Measurements from ENCODE around the gene TBX2. TPM values are rescaled to one million over a fixed set of nuclear protein-coding genes. Genes with fewer than 3 reads are reported as not detected.

The TBX2 gene
- total and polyA plus RNA-seq, 10 of the 15 experiments (the other 5 are each of a cell fraction or from before 2014, with no cell fraction given): 0.13 TPM; not detected in 9

DNA sequence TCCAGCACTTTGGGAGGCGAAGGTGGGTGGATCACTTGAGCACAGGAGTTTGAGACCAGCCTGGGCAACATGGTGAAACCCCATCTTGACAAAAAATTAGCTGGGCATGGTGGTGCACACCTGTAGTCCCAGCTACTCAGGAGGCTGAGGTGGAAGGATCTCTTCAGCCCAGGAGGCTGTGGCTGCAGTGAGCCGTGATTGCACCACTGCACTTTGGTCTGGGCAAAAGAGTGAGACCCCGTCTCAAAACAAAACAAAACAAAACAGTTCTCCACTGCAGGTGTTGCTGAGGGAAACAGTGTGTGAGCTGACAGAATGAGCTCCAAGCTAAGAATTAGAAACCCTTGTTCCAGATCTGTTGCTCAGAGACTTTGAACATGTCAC lies 35.2 kb upstream of the TBX2 start (continued):
- TF ChIP-seq EED (IDR thresholded peaks at IDR 0.05; ENCODE audit: low read depth): no peak
- no peak for TF ChIP-seq POLR2A (IDR thresholded peaks at IDR 0.05; ENCODE audit: low read depth, low read length)

DNA sequence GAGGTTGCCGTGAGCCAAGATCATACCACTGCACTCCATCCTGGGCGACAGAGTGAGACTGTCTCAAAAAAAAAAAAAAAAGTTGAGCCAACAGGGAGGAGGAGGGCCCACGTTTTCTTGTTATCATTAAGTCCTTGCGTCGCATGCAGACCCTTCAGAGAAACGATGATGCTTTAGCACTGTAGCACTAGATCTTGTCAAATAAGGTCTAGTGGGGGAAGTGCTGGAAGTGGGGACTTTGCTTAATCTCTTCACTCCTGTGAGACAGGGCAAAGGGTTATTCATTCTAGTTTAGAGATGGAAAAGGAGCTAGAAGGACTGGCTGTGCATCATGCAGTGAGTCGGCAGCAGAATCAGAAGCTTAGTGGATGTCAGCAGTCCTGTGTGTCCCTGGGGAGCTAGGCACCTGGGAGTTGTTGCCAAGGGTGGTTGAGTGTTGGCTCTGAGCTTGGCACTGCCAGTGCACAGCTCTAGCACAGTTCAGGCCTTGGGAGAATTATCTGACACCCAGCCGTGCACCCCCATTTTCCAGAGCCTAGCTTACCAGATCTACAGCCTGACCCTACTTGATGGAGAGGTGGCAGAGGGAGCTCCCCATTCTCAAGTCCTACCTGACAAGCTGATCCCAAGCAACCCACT lies 33.4 kb upstream of the TBX2 start:
- ChIA-PET SMC1A (ENCODE audit: uncharacterized antibody, unreplicated experiment) (no interaction called here), CTCF (interaction anchor here (0.7 to 0.9 kb wide), 2 partner anchors 24 to 677 kb away, joined by 3 to 4 read pairs; no protein-coding TSS in a partner anchor), RAD21 (ENCODE audit: unreplicated experiment) (no interaction called here), POLR2A (no interaction called here)
- Histone ChIP-seq H3K79me2 (ENCODE audit: control insufficient read depth, insufficient read depth, low read length) (no peaks in the 10 kb centered on the region), H4K20me1 (ENCODE audit: control insufficient read depth, insufficient read depth) (no peaks in the 10 kb centered on the region), H3K4me3 (no peak overlapping the region), H2AFZ (ENCODE audit: control insufficient read depth, low read depth, low read length) (no peak overlapping the region), H3K9ac (ENCODE audit: control insufficient read depth, insufficient read depth, low read length) (no peak overlapping the region), H3K36me3 (ENCODE audit: control insufficient read depth in 2 of 2, insufficient read depth in 2 of 2, low read length in 1 of 2) (no peaks in the 10 kb centered on the region), H3K27me3 (replicated peaks in 1 of 2; ENCODE audit: control insufficient read depth in 2 of 2, insufficient read depth in 2 of 2, low read length in 1 of 2) (no peaks in the 10 kb centered on the region), H3K4me1 (ENCODE audit: control insufficient read depth, insufficient read depth, low read length) (no peaks in the 10 kb centered on the region), H3K4me2 (ENCODE audit: control insufficient read depth, insufficient read depth) (no peak overlapping the region), H3K27ac (ENCODE audit: control insufficient read depth, insufficient read depth) (no peak overlapping the region), H3K9me3 (replicated peaks; ENCODE audit: control insufficient read depth, insufficient read depth, low read length) (no peaks in the 10 kb centered on the region)
- no peak for DNase-seq (ENCODE audit: low read depth, low spot score)
- TF ChIP-seq IRF4 (IDR thresholded peaks at IDR 0.05; ENCODE audit: low read depth, low read length) (no peak), SREBF1 (IDR thresholded peaks at IDR 0.05; ENCODE audit: low read length) (no peak), CREM (IDR thresholded peaks at IDR 0.05; ENCODE audit: low read depth) (no peak), TBL1XR1 (IDR thresholded peaks at IDR 0.05; ENCODE audit: low read depth, low read length) (no peak), CBX5 (IDR thresholded peaks at IDR 0.05; ENCODE audit: low read depth) (no peak), POLR2AphosphoS5 (IDR thresholded peaks at IDR 0.05; ENCODE audit: low read length) (no peak), HDAC2 (IDR thresholded peaks at IDR 0.05) (no peak), NRF1 (conservative IDR thresholded peaks at IDR 0.05; ENCODE audit: low read depth, low read length) (no peak), CBFB (IDR thresholded peaks at IDR 0.05; ENCODE audit: low read depth) (no peak), JUNB (IDR thresholded peaks at IDR 0.05) (no peak), MXI1 (IDR thresholded peaks at IDR 0.05; ENCODE audit: low read depth, low read length) (no peak)
- intact Hi-C loops (cut with micrococcal nuclease; ENCODE audit: unreplicated experiment) (loop anchor here (10.0 kb wide), 1 partner anchor 641 kb away; no protein-coding TSS in a partner anchor), in situ Hi-C loops (cut with MboI) (no loop called here)
- no TSS peak for BruUV-seq (replicated peaks)
- WGBS (ENCODE audit: insufficient coverage, insufficient replicate concordance, low lambda C conversion rate, missing lambda C conversion rate): 64% methylated on average over 8 of the region's 8 CpGs
- no peak for ATAC-seq
- no peak for FAIRE-seq
